Erythroblast (primary cell): ENCODE data around the gene FERD3L.

ENCODE experiments used
- GATA1 ChIP-seq: IDR thresholded peaks from 2 replicates; pipeline ENCODE4 v1.6.1; 2011; ENCODE audit warnings: low read depth, mild to moderate bottlenecking, control low read depth, low read length, moderate library complexity
- POLR2A ChIP-seq: IDR thresholded peaks from 2 replicates; pipeline ENCODE4 v1.6.1; 2011; ENCODE audit warnings: mild to moderate bottlenecking, low read length

GRCh38 chr7:19175241-19175640 is 30.0 kb upstream of the FERD3L start:
- TF ChIP-seq POLR2A (no peak), GATA1 (no peak)
